ENCODE data around the gene CDH6.

Gene CDH6

GRCh38 chr5:31204958-31205357, 11.5 kb downstream of the CDH6 start:
- DNase-seq, result no peak

GRCh38 chr5:31208043-31208442, 14.6 kb downstream of the CDH6 start:
- no peak for DNase-seq

GRCh38 chr5:31209334-31209733, 15.8 kb downstream of the CDH6 start:
- DNase-seq, result no peak

GRCh38 chr5:31211098-31211497, 17.6 kb downstream of the CDH6 start:
- DNase-seq, result no peak

- DNase-seq, result no peak
Observed at GRCh38 chr5:31213257-31213656, 19.8 kb downstream of the CDH6 start.

- no peak for DNase-seq
Observed at GRCh38 chr5:31213705-31214121, 20.2 kb downstream of the CDH6 start.

- no peak for DNase-seq
Observed at GRCh38 chr5:31214229-31214628, 20.7 kb downstream of the CDH6 start.

- no peak for DNase-seq
Observed at GRCh38 chr5:31215236-31215635, 21.8 kb downstream of the CDH6 start.

- DNase-seq, result no peak
Observed at GRCh38 chr5:31217446-31217845, 24.0 kb downstream of the CDH6 start.

GRCh38 chr5:31218978-31219377, 25.5 kb downstream of the CDH6 start:
- DNase-seq, result no peak

GRCh38 chr5:31221001-31221400, 27.5 kb downstream of the CDH6 start:
- DNase-seq, result no peak

GRCh38 chr5:31225118-31225517, 31.6 kb downstream of the CDH6 start:
- no peak for DNase-seq

- DNase-seq, result no peak
Observed at GRCh38 chr5:31225613-31226012, 32.1 kb downstream of the CDH6 start.

GRCh38 chr5:31226651-31227050, 33.2 kb downstream of the CDH6 start:
- no peak for DNase-seq

GRCh38 chr5:31229266-31229665, 35.8 kb downstream of the CDH6 start:
- DNase-seq, result no peak

GRCh38 chr5:31231177-31231838, 37.8 kb downstream of the CDH6 start:
- no peak for DNase-seq

- no peak for DNase-seq
Observed at GRCh38 chr5:31232273-31232888, 38.9 kb downstream of the CDH6 start.

- no peak for DNase-seq
Observed at GRCh38 chr5:31235381-31235780, 41.9 kb downstream of the CDH6 start.

GRCh38 chr5:31236339-31236738, 42.9 kb downstream of the CDH6 start:
- no peak for DNase-seq

GRCh38 chr5:31237174-31237573, 43.7 kb downstream of the CDH6 start:
- no peak for DNase-seq

GRCh38 chr5:31238497-31238896, 45.0 kb downstream of the CDH6 start:
- DNase-seq, result no peak

GRCh38 chr5:31244921-31245320, 51.4 kb downstream of the CDH6 start:
- DNase-seq, result no peak

- no peak for DNase-seq
Observed at GRCh38 chr5:31247381-31247780, 53.9 kb downstream of the CDH6 start.

- no peak for DNase-seq
Observed at GRCh38 chr5:31250201-31250600, 56.7 kb downstream of the CDH6 start.

GRCh38 chr5:31251032-31251431, 57.5 kb downstream of the CDH6 start:
- DNase-seq, result no peak

Data from T-helper 9 cell (primary cell).